OCI-M2 (cell line): ENCODE measurements around the gene RAB11A.

ENCODE experiments used
- DNase-seq: peaks from one replicate; lab custom pipeline; 2025; ENCODE audit not compliant: unreplicated experiment; lab: John Stamatoyannopoulos, UW

RAB11A gene

DNA sequence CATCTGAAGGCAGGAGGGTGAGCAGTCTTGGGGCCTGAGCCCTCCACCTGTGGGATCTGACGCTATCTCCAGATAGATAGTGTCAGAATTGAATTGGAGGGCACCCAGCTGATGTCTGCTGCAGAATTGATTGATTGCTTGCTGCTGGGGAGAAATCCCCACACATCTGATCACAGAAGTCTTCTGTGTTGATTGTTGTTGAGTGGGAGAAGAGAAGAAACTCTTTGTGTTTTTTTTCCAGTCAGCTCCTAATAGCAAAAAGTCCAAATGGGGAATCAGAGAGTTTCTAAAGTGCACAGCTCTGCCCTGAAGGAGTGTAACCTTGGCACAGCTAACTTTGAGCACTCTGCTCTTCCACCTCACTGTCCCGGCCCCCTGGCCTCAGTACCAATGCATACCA is 66.1 kb downstream of the RAB11A start:
- DNase-seq: no peak

DNA sequence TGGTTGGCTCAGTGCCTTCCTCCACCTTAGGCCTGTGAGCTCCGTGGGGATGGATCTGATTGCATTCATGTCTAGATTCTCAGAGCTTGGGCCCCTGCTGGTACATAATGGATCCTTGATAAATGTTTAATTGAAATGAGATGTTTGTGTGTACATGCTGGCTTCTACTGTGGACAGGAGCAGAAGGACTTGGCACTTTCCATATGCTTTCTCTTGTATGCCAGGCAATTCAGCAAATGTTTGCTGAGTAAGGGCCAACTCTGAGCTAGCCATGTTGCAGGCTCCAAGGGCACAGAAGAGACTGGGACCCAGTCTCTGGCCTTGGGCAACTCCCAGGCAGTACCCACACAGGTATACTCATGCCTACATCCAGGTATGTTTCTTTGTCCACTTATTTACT is 67.0 kb downstream of the RAB11A start:
- DNase-seq: no peak

DNA sequence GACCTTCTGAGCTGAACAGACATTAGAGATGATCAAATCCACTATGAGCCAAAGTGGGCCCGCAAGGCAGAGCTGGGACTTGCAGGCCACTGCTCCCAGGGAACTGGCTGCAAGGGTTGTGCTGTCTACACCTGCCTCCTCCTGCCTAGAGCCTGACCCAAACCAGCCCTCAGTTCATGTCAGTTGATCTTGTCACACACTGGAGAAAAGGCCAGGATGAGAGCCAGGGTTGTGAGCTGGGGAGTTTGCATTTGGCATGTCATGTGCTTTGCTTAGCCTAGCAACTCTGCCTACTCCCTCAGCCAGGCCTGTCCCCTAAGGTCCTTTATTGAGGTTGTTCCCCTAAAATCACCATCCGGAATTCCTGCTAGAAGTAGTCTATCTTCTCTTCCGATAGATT is 67.8 kb downstream of the RAB11A start:
- DNase-seq: no peak

DNA sequence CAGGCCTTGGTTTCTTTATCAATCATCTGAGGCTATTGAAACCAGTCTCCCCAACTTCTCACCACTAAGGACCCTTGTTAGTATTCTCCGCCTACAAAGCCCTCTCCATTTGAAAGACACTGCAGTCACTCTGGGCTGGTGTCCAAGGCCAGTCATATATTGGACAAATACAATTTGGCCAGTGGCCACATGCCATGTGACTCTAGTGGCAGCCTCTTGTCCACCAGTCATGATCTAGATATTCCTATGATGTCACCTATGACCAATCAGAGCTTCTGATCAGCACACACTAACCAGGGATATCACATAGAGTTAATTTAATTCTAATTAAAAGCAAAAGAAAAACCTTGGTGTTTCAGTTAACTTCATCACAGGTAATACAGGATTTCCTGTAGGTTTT is 68.2 kb downstream of the RAB11A start:
- DNase-seq: no peak

DNA sequence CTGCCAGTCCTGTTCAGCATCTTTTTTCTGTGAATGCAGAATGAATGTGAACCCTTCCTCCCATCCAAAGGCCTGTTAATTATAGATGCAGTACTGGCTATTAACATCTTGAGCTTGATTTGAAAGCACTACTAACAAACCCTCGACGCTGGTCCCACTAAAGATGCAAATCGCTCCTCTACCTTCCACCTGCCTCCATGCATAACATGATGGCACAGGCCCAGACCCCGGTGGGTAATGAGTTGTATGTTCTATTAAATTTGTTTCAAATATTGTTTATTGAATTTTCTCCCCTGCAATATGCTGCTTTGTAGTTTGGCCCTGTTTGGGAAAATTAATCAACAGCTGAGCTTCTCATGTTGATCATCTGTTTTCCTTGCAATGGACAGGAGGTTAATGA is 69.3 kb downstream of the RAB11A start:
- no peak for DNase-seq

DNA sequence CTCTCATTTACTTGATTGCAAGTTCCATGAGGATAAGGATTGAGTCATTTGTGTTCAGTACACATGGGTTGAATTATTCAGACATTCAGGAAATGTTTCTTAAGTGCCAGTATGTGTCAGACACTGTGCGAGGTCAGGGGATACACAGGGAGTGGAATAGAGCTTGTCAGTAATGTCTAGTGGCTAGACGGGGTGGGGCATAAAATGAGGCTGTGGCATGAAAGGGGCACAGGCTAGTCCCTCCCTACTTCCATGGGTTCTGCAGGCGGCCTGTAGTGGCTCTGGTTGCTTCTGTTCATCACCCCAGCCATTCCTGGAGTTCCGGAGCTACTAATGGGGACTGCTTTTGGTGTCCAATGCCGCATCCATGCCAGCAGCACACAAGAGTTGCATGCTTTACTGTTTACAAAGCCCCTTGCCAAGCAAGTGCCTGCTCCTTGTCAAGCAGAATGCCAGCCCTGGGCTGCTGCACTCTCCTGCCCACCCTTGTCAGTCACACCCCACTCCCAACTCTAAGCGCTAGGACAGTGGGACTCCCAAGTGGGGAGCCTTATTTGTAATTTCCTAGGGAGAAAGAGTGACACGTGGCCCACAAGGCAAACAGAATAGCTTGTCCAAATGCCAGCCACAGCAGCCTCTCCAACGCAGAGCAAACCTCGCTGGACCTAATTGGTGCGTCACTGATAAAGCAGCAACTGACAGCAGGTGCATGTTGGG is 70.8 kb downstream of the RAB11A start:
- DNase-seq: no peak

DNA sequence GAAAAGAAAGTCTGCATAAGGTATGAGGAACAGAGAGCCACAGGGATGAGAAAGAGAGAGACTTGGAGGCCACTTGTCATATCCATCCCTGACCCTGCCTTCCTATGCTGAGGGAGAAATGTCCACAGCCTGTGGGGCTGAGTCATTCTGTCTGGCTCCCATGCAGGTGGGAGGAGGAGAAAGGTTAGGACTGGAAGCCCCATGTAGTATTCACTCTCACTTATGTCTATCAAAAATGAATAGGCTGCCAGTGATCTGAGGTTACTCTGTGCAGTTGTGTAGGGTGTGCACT is 71.3 kb downstream of the RAB11A start:
- no peak for DNase-seq
